Mucosa of descending colon (tissue), 3 donors: ENCODE data around the gene MFSD2B. TPM values are rescaled to one million over a fixed set of nuclear protein-coding genes. Genes with fewer than 3 reads are reported as not detected.
A peak's percentile ranks its signal among the peaks of the same experiment; 100 is the strongest.

Experiments
- ATAC-seq: fragments of 200-7000 bp; cut with Tn5 transposase; one replicate; pipeline ENCODE4 v1.9.1; 2020; ENCODE audit warnings: mild to moderate bottlenecking, moderate library complexity
- DNase-seq, 3 donors: peaks; one replicate each; pipeline ENCODE4 v3.0.0-alpha.2; 2020
- H3K36me3 ChIP-seq: fragments of 200-600 bp; one replicate; pipeline ENCODE4 v1.8.0; 2021; ENCODE audit warnings: low read depth, mild to moderate bottlenecking
- H3K4me1 ChIP-seq: fragments of 200-600 bp; one replicate; pipeline ENCODE4 v1.8.0; 2021; ENCODE audit warnings: low read depth, mild to moderate bottlenecking
- H3K4me3 ChIP-seq: fragments of 200-600 bp; one replicate; pipeline ENCODE4 v1.8.0; 2021; ENCODE audit warnings: mild to moderate bottlenecking
- H3K9me3 ChIP-seq: fragments of 200-600 bp; one replicate; pipeline ENCODE4 v1.8.0; 2021; ENCODE audit warnings: mild to moderate bottlenecking
- intact Hi-C, 2 donors: fragments of 100-400 bp; cut with DNase I in 1 of 2; cut with micrococcal nuclease in 1 of 2; formaldehyde crosslinking; loops; one replicate each; pipeline versions ENCODE4 v1.11.0 to v1.11.1; 2022; cut with DNase I, micrococcal nuclease
- long read RNA-seq, 2 donors: library from polyadenylated mRNA; unstranded; transcript quantifications; one replicate each; pipeline ENCODE4 v2.0.0, GENCODE V29; 2019 to 2021
- total RNA-seq, 3 donors: library from RNA; stranded (reverse); fragmentation: NEBNext Ultra II Directional in 2 of 3; extraction: Animal tissue kit (Norgen Biotek cat#: 25700) in 2 of 3; gene quantifications; one replicate each; pipeline versions ENCODE4 v1.2.1 to v1.2.4, GENCODE V29; 2021 to 2023
- TF ChIP-seq, protein P1 (sequence below): fragments of 200-600 bp; IDR thresholded peaks from one replicate; pipeline ENCODE4 v1.8.0; 2022; ENCODE audit warnings: antibody characterized with exemption, mild to moderate bottlenecking
- donor health status: DM: no; HTN: no; CAD: no; lungs with moderate emphysema.
- donor health status: DM: no; HTN: no; CAD: no.
- donor health status: DM: no; HTN: yes; CAD: no.

The MFSD2B gene, protein sequence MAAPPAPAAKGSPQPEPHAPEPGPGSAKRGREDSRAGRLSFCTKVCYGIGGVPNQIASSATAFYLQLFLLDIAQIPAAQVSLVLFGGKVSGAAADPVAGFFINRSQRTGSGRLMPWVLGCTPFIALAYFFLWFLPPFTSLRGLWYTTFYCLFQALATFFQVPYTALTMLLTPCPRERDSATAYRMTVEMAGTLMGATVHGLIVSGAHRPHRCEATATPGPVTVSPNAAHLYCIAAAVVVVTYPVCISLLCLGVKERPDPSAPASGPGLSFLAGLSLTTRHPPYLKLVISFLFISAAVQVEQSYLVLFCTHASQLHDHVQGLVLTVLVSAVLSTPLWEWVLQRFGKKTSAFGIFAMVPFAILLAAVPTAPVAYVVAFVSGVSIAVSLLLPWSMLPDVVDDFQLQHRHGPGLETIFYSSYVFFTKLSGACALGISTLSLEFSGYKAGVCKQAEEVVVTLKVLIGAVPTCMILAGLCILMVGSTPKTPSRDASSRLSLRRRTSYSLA
- total RNA-seq: under 1 TPM; 0.19 to 0.89 (median 0.20) TPM
- long read RNA-seq, donor 1, partial matches to known transcripts: 0 of 1 reads
- long read RNA-seq, donor 1, other reads (novel, unspliced or antisense): 1 of 1 reads
- long read RNA-seq, donor 2: 0 reads

DNA sequence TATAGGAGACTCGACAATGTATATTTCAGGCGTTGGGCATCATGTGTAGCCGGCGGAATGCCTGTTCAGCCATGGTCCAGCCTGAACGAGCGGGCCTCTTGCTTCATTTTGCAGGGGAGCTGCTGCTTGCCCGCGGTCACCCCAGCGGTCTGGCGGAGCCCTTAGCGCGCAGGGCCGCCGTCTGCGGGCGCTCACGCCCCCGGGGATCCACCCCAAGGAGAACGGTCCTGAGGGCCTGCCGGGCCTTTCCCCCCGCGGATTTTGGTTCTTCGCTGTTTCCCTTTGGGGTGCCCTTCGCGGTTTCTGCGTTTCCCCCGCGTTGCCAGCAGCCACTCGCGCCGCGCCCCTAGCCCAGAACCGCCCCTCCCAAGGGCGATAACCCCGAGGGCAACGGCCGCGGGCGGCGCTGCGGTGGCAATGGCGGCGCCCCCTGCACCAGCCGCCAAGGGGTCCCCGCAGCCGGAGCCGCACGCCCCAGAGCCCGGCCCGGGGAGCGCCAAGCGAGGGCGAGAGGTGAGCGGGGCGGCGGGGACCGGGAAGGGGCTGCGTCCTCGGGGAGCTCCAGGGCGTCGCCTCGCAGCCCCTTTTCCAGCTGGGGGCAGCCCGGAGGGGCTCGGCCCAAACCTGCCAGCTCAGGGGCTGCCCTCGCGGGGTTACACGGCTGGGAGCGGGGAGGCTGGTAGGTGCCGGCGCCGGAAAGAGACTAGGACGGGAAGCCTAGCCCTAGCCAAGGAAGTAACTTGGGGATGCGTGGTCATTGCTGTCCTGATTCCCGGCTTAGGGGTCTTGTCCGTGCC, at the start of gene MFSD2B:
MFSD2B (plus strand) TSS at position 406 of the 797 bp plus-strand sequence; CDS start at position 418, 12 bp downstream.
- TF ChIP-seq, protein P1, sequence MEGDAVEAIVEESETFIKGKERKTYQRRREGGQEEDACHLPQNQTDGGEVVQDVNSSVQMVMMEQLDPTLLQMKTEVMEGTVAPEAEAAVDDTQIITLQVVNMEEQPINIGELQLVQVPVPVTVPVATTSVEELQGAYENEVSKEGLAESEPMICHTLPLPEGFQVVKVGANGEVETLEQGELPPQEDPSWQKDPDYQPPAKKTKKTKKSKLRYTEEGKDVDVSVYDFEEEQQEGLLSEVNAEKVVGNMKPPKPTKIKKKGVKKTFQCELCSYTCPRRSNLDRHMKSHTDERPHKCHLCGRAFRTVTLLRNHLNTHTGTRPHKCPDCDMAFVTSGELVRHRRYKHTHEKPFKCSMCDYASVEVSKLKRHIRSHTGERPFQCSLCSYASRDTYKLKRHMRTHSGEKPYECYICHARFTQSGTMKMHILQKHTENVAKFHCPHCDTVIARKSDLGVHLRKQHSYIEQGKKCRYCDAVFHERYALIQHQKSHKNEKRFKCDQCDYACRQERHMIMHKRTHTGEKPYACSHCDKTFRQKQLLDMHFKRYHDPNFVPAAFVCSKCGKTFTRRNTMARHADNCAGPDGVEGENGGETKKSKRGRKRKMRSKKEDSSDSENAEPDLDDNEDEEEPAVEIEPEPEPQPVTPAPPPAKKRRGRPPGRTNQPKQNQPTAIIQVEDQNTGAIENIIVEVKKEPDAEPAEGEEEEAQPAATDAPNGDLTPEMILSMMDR: no peak
- ATAC-seq: peak; percentile 57
- Histone ChIP-seq H3K36me3 (no peaks in the 10 kb centered on the region), H3K4me1 (peaks cover 11% of the 10 kb centered on the region), H3K4me3 (no peak within 1 kb of the TSS), H3K9me3 (no peaks in the 10 kb centered on the region)
- no peak for DNase-seq
- intact Hi-C loops: no loop called here

DNA sequence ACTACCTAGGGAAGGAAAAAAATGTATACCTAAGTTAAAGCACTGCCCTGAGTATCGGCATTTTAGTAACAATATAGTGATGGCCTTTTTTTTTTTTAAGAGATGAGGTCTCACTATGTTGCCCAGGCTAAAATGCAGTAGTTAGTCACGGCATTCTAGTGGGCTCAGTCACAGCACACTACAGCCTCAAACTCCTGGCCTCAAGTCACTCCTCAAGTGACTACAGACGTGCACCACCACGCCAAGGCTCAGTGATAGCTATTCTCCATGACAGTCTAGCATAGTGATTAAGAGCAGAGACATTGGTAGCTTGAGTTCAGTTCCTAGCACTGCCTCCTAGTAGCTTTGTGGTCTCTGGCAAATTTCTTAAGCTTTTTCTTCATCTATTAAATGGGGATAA, 42.0 kb upstream of the MFSD2B start:
- Histone ChIP-seq H3K36me3 (no peaks in the 10 kb centered on the region), H3K4me1 (no peaks in the 10 kb centered on the region), H3K9me3 (no peaks in the 10 kb centered on the region), H3K4me3 (no peak overlapping the region)
- DNase-seq (no peak), ATAC-seq (no peak)
- intact Hi-C loops: no loop called here
- TF ChIP-seq, protein P1: no peak

DNA sequence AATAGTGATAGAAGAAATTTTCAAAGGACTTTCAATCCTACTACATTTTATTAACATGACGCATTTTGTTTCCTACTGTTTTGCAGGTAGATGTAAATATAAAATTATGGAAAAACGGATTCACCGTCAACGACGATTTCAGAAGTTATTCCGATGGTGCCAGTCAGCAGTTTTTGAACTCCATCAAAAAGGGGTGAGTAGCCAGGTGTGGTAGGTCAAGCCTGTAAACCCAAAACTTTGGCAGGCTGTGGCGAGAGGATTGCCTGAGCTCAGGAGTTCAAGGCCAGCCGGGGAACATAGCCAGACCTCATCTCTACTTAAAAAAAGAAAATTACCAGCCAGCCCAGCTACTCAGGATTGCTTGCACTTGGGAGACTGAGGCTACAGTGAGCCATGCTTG, 33.0 kb upstream of the MFSD2B start:
- Histone ChIP-seq H3K9me3 (no peaks in the 10 kb centered on the region), H3K36me3 (no peaks in the 10 kb centered on the region), H3K4me1 (no peaks in the 10 kb centered on the region), H3K4me3 (no peak overlapping the region)
- ATAC-seq (no peak), DNase-seq (no peak)
- intact Hi-C loops: no loop called here
- TF ChIP-seq, protein P1: no peak

DNA sequence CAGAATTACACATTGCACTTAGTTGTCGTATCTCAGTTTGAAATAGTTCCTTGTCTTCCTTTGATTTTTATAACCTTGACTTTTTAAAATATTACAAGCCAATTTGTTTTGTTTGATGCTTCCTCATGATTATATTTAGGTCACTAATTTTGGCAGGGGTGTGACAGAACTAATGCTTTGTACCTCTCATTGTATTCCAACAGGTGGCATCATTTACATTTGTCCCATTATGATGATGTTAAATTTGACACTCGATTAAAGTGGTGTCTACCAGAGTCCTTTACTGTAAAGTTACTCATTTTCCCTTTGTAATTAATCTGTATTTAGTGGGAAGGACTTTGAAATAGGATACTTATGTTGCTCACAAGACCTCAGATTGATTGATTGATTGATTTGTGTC, 21.5 kb upstream of the MFSD2B start:
- no peaks in the 10 kb centered on the region for H3K9me3 ChIP-seq
- DNase-seq (no peak), ATAC-seq (no peak)
- intact Hi-C loops: no loop called here
- peaks cover 6% of the 10 kb centered on the region for H3K36me3 ChIP-seq
- H3K4me3 ChIP-seq: no peak overlapping the region
- H3K4me1 ChIP-seq: no peaks in the 10 kb centered on the region
- TF ChIP-seq, protein P1: no peak

DNA sequence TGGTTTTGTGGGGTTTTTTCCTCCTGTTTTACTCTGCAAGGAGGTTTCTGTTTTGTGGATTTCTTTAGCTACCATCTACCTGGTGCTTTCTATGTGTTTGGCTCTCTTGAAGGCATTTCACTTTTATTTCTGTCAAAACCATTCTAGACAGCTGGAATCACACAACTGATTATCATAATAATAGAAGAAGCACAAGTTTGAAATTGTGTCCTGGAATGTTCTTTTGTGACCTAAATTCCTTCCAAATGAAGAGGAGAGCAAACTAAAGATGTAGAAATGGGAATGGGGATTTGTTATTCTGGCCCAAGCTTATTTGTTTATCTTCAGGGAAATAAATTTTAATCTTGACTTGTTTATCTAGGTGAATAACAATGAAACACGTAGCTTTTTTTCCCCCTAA, 17.0 kb upstream of the MFSD2B start:
- Histone ChIP-seq H3K36me3 (no peaks in the 10 kb centered on the region), H3K9me3 (no peaks in the 10 kb centered on the region), H3K4me1 (no peaks in the 10 kb centered on the region), H3K4me3 (no peak overlapping the region)
- intact Hi-C loops: no loop called here
- TF ChIP-seq, protein P1: no peak
- ATAC-seq: no peak
- DNase-seq: no peak
